GM12864 (cell line): ENCODE data around the gene SIM1.

Experiments
- DNase-seq: peaks from one replicate; pipeline ENCODE4 v3.0.0-alpha.2; 2011; ENCODE audit warnings: low read depth
- H3K4me3 ChIP-seq: 2 replicates; pipeline ENCODE4 v1.5.1; 2011; ENCODE audit warnings: mild to moderate bottlenecking, low read depth, low read length, control low read depth
- TF ChIP-seq, protein P1 (sequence below): IDR thresholded peaks from 2 replicates; pipeline ENCODE4 v1.5.1; 2011; ENCODE audit warnings: low read depth, mild to moderate bottlenecking, moderate library complexity, low read length, control low read depth, inconsistent platforms; ENCODE audit errors: missing control alignments

Gene SIM1

DNA sequence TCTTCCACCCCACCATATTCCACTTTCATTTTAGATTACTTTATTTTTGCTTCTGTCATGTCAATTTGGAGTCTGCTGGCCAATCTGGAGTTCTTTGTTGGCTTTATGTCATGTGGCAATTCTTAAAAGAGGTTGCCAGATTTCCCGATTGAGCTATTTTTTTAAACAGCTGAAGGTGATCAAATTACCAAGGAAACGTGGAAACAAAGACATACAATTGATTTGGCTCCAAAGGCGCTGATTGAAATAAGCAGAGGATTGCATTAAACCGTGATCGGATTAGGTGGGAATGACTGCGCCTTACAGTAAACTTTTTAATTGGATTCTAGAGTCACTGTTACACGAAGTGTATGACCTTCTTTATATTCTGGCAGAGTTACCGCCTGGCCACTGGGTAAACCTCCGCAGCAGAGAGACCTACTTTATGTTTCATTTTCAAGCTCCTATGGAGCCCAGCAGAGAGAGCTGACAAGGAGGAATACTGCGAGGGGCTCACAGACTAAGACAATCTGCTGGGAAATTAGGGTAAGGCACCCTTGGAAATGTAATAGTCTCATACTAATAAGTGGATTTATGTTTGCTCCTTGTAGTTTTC lies 37.9 kb downstream of the SIM1 start:
- TF ChIP-seq, protein P1, sequence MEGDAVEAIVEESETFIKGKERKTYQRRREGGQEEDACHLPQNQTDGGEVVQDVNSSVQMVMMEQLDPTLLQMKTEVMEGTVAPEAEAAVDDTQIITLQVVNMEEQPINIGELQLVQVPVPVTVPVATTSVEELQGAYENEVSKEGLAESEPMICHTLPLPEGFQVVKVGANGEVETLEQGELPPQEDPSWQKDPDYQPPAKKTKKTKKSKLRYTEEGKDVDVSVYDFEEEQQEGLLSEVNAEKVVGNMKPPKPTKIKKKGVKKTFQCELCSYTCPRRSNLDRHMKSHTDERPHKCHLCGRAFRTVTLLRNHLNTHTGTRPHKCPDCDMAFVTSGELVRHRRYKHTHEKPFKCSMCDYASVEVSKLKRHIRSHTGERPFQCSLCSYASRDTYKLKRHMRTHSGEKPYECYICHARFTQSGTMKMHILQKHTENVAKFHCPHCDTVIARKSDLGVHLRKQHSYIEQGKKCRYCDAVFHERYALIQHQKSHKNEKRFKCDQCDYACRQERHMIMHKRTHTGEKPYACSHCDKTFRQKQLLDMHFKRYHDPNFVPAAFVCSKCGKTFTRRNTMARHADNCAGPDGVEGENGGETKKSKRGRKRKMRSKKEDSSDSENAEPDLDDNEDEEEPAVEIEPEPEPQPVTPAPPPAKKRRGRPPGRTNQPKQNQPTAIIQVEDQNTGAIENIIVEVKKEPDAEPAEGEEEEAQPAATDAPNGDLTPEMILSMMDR, result no peak
- no peak overlapping the region for H3K4me3 ChIP-seq
- no peak for DNase-seq

DNA sequence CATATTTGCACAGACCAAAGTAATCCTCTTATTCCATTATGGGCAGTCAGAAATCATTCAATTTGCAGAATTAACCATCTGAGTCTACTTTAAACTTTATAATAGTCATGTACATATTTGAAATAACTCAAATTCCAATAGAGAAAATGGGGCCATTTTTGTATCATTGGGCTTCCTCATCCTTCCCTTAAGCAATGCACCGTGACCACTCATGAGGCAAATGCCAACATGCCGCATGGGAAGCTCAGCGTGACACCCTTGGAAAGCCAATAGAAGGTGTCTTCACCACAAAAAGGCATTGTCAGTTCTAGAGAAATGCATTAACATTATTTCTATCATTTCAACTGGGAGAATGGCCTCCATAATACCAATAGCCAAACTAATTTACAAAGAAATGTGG lies 38.5 kb downstream of the SIM1 start:
- H3K4me3 ChIP-seq, result no peak overlapping the region
- TF ChIP-seq, protein P1, result no peak
- DNase-seq, result no peak

DNA sequence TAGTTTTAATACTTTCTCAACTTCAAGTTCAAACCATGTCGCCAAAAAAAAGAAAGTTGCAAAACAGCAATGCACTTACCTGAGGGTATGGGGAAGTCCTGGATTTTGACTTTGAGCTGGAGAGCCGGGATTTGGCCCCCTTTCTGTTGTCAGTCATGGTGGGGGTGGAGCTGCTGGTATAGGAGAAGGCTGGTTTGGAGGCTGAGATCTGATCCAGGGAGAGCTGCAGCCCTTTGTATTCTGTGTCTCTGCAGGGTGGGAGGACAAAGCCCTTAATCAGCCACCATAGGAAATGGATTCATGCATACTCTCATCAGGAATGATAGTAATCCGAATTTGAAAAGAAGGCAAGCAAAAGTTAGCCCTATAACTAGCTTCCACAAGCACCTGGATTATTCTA lies 44.0 kb downstream of the SIM1 start:
- DNase-seq, result no peak
- H3K4me3 ChIP-seq, result no peak overlapping the region

DNA sequence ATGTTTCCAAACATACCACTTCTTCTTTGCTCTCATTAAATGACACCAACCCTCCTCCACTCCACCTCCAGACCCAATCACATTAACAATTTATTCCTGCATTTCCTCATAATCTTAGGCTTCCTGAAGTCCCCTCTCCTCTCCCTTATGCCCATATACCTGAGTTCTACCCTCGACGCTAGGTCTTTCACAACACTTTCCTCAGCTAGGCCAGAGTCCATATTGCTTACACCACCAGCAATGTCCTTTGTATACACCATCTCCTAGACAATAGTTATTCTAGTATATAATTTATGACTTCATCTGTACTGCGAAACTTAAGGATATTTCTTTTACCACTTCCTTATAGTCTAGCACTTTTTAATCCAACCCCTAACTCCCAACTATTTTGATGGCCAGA lies 47.7 kb downstream of the SIM1 start:
- H3K4me3 ChIP-seq, result no peak overlapping the region
- no peak for DNase-seq
- TF ChIP-seq, protein P1, result no peak

More for the DNA sequence above, 44.0 kb downstream of the SIM1 start:
- TF ChIP-seq, protein P1, result no peak

DNA sequence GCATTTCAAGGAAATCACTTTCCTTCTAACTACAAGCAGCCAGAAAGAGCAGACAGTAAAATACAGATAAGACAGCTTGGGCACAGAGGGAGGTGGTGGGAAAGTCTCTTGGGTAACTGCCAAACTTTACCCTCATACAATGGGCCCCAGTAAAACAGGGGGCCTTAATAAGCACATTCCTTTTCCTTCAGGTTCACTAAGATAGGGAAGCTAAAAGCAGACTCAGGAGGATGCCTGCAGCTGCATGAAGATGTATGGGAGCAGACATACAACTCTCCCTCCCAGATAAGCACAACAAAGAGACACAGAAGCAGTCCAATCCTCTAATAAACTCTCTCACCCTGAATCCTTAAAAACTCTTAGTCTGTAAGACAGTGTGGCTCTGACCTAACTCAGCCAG lies 49.0 kb downstream of the SIM1 start:
- H3K4me3 ChIP-seq, result no peak overlapping the region
- TF ChIP-seq, protein P1, result no peak
- DNase-seq, result no peak

DNA sequence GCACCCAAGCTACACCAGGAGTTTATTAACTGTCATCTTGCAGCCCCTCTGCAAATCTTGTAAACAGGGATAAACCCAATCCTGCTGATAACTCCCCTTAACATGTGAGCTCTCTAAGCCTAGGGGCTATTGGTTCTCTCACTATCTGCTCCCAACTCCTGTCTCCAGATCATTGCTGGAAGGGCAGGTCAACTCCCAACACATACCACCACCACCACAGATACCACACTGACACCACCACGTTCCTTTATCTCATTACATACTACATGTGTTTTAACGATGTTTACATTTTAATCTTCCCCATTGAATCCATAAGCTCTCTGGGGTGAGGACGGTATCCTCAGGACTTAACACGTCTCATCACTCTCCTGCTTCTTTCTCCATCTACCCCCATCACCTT lies 51.8 kb downstream of the SIM1 start:
- DNase-seq, result no peak
- TF ChIP-seq, protein P1, result no peak
- H3K4me3 ChIP-seq, result no peak overlapping the region

DNA sequence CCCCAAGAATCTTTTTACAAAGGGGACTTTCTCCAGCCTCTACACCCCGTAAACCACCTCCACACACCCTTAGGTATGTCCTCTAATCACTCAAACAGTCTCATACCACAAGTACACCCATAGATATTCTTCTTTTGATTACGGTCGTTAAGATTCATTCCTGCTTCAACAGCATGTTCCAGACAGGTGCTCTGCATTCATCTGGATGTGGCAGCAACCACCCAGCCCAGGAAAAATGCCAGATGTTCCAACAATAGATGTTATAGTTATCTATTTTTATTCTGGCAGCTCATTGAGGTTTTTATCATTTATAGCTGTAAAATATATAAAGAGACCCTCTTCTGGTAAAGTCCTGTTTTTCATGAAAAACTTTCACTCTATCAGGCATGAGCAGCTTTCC lies 60.7 kb downstream of the SIM1 start:
- DNase-seq, result no peak
- H3K4me3 ChIP-seq, result no peak overlapping the region
- TF ChIP-seq, protein P1, result no peak
